K562 (cell line): ENCODE measurements around the gene CPED1. TPM values are rescaled to one million over a fixed set of nuclear protein-coding genes. Genes with fewer than 3 reads are reported as not detected.

Experiments used
- ADNP ChIP-seq: fragments of 200-800 bp; sonication (Bioruptor generic); IDR thresholded peaks from 2 replicates; pipeline ENCODE4 v1.6.1; 2016; ENCODE audit warnings: missing genetic modification characterization, missing compliant biosample characterization
- AFF1 ChIP-seq, 2 experiments: fragments of 450-650 bp; IDR thresholded peaks; 2 replicates each; pipeline ENCODE4 v1.6.1; 2018; ENCODE audit warnings: mild to moderate bottlenecking in 2 of 2, low read depth in 1 of 2; ENCODE audit not compliant: partially characterized antibody in 2 of 2
- ARID2 ChIP-seq: fragments of 450-650 bp; IDR thresholded peaks from 2 replicates; pipeline ENCODE4 v1.6.1; 2017; ENCODE audit warnings: antibody characterized with exemption, mild to moderate bottlenecking
- BCL6 ChIP-seq: fragments of 250-450 bp; sonication (Bioruptor Pico); IDR thresholded peaks from 2 replicates; pipeline ENCODE4 v1.4.0; 2020
- CHD1 ChIP-seq: fragments of 200-600 bp; sonication (generic); IDR thresholded peaks from one replicate; pipeline ENCODE4 v1.6.1; 2012; ENCODE audit warnings: mild to moderate bottlenecking, moderate library complexity, low read length, inconsistent platforms
- CXXC5 ChIP-seq: fragments of 250-450 bp; sonication (Bioruptor Pico); IDR thresholded peaks from 2 replicates; pipeline ENCODE4 v1.8.0; 2022; ENCODE audit warnings: inconsistent platforms, mild to moderate bottlenecking, moderate library complexity
- EP400 ChIP-seq: fragments of 450-650 bp; IDR thresholded peaks from 2 replicates; pipeline ENCODE4 v1.6.1; 2017; ENCODE audit warnings: antibody characterized with exemption, mild to moderate bottlenecking, moderate library complexity
- ETV1 ChIP-seq: fragments of 450-650 bp; conservative IDR thresholded peaks from 2 replicates; pipeline ENCODE4 v1.6.1; 2016; ENCODE audit warnings: missing genetic modification characterization, control low read depth, low read depth, missing compliant biosample characterization
- FOXP1 ChIP-seq: sonication (generic); formaldehyde crosslinking; IDR thresholded peaks from 2 replicates; pipeline ENCODE4 v1.8.0; 2022; ENCODE audit warnings: mild to moderate bottlenecking, missing genetic modification reagents
- GABPA ChIP-seq: fragments of 200-800 bp; sonication (Bioruptor generic); conservative IDR thresholded peaks from 2 replicates; pipeline ENCODE4 v1.6.1; 2016; ENCODE audit warnings: low read depth, missing genetic modification characterization, missing compliant biosample characterization
- HOXB6 ChIP-seq: fragments of 250-450 bp; sonication (Bioruptor Pico); IDR thresholded peaks from 2 replicates; pipeline ENCODE4 v1.5.1; 2022; ENCODE audit warnings: mild to moderate bottlenecking, borderline replicate concordance
- MEF2D ChIP-seq: conservative IDR thresholded peaks from 2 replicates; pipeline ENCODE4 v1.6.1; 2016; ENCODE audit warnings: low read depth, missing genetic modification characterization, missing compliant biosample characterization
- MLLT1 ChIP-seq, 2 experiments: fragments of 450-650 bp; IDR thresholded peaks; 2 replicates each; pipeline ENCODE4 v1.6.1; 2016
- MTA2 ChIP-seq: fragments of 450-650 bp; IDR thresholded peaks from 2 replicates; pipeline ENCODE4 v1.6.1; 2016; ENCODE audit warnings: low read depth
- NR2C2 ChIP-seq, 2 experiments: fragments of 200-800 bp in 1 of 2; sonication (Bioruptor generic) in 1 of 2; sonication (generic) in 1 of 2; formaldehyde crosslinking in 1 of 2; IDR thresholded peaks; 2 replicates each; pipeline versions ENCODE4 v1.6.1 to v1.8.0; 2016 to 2022; ENCODE audit warnings: mild to moderate bottlenecking in 1 of 2, missing compliant biosample characterization in 1 of 2, missing genetic modification characterization in 1 of 2, missing genetic modification reagents in 1 of 2
- SMARCA4 ChIP-seq: fragments of 450-650 bp; IDR thresholded peaks from 2 replicates; pipeline ENCODE4 v1.6.1; 2016
- STAT6 ChIP-seq: sonication (generic); formaldehyde crosslinking; IDR thresholded peaks from 2 replicates; pipeline ENCODE4 v1.8.1; 2023; ENCODE audit warnings: mild to moderate bottlenecking, missing genetic modification reagents
- TCF7L2 ChIP-seq: fragments of 150-350 bp; IDR thresholded peaks from 2 replicates; pipeline ENCODE4 v1.6.1; 2016; ENCODE audit warnings: low read depth, mild to moderate bottlenecking, low read length, moderate library complexity
- ZKSCAN1 ChIP-seq: fragments of 150-350 bp; IDR thresholded peaks from 2 replicates; pipeline ENCODE4 v1.6.1; 2016; ENCODE audit warnings: low read depth, low read length
- ZNF347 ChIP-seq: fragments of 450-650 bp; formaldehyde crosslinking; IDR thresholded peaks from 2 replicates; pipeline ENCODE4 v1.4.0; 2020; ENCODE audit warnings: low read depth, mild to moderate bottlenecking, moderate library complexity
- polyA plus RNA-seq, 8 experiments: library from polyadenylated mRNA; depleted of rRNA in 4 of 8; stranded (reverse) in 5 of 8; unstranded in 3 of 8; fragments of >200 nt; fragmentation: Nextera tagmentation in 2 of 8; fragmentation: Illumina TruSeq in 1 of 8; extraction: Ambion mirVana in 2 of 8; extraction: Trizol in 1 of 8; gene quantifications; 2 replicates each; pipeline versions ENCODE4 v1.2.1 to v1.2.3, GENCODE V29; 2011 to 2014; ENCODE audit warnings: inconsistent platforms in 1 of 8, missing spikeins in 1 of 8
- total RNA-seq, 7 experiments: library from RNA; depleted of rRNA in 6 of 7; stranded (reverse); fragments of >200 nt in 6 of 7; fragmentation: Illumina TruSeq in 2 of 7; extraction: Trizol in 2 of 7; gene quantifications; 2 replicates each; pipeline versions ENCODE4 v1.2.1 to v1.2.3, GENCODE V29; 2011 to 2021; ENCODE audit warnings: low replicate concordance in 1 of 7

Gene CPED1
- total and polyA plus RNA-seq, 9 of the 15 experiments (the other 6 are each of a cell fraction or from before 2014, with no cell fraction given): 195 to 393 (median 290) TPM

- peak; percentile 56; the same call in 1 of the 2 replicates for TF ChIP-seq EP400
- TF ChIP-seq MEF2D (tag): no peak
- TF ChIP-seq GABPA: no peak
- TF ChIP-seq NR2C2 (CRISPR knock-in tag; IDR thresholded peaks at IDR 0.05): no peak
- peak; percentile 6; the same call in 1 of the 2 replicates for TF ChIP-seq NR2C2 (tag; IDR thresholded peaks at IDR 0.05)
- no peak for TF ChIP-seq ZNF347 (CRISPR knock-in tag)
- TF ChIP-seq MLLT1 (IDR thresholded peaks at IDR 0.05): peak; percentile 96 to 97
- peak; percentile 49; the same call in 1 of the 2 replicates for TF ChIP-seq MTA2
- TF ChIP-seq TCF7L2: no peak
- TF ChIP-seq CXXC5 (CRISPR knock-in tag): 0 out of 2 replicates have a peak, but pooled peaks have one; percentile 11
- TF ChIP-seq ZKSCAN1: no peak
- TF ChIP-seq BCL6 (CRISPR knock-in tag): no peak
- no peak; the same call in 1 of the 2 replicates for TF ChIP-seq SMARCA4
- no peak for TF ChIP-seq ETV1 (tag)
- no peak for TF ChIP-seq STAT6 (CRISPR knock-in tag)
- peak; percentile 28; the same call in 1 of the 2 replicates for TF ChIP-seq ARID2
- TF ChIP-seq HOXB6 (CRISPR knock-in tag): no peak
- TF ChIP-seq ADNP (tag): no peak
- TF ChIP-seq AFF1 (IDR thresholded peaks at IDR 0.05; ENCODE audit: low read depth in 1 of 2, partially characterized antibody in 2 of 2): peak; percentile 28 to 65
- no peak for TF ChIP-seq CHD1
- TF ChIP-seq FOXP1 (CRISPR knock-in tag): no peak
Observed at GRCh38 chr7:120994512-120995410, 6.2 kb downstream of the CPED1 start (continued).
